NCI-H1436 treated with DMSO at 0.1 percent for 48 hours (cell line): ENCODE measurements around the gene RAB40C.

Experiments used
- DNase-seq: peaks from one replicate; lab custom pipeline; 2025; lab: John Stamatoyannopoulos, UW

The RAB40C gene

DNA sequence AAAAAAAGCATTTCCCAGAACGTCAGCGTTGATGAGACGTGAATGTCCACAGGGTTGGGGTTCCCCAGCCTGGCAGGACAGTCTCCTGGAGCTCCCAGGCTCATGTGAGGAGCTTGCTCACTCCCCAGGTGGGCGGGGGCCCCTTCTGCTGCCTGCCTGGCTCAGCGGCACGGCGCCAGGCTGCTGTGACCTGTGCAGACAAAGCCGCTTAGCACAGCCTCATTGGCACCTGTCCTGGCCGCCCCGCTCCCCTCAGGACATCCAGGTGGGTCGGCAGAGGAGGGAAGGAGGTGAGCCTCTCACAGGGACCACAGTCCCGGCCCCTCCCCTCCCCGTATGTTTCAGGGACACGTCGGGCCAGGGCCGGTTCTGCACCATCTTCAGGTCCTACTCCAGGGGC, 28.0 kb downstream of the RAB40C start:
- no peak for DNase-seq

DNA sequence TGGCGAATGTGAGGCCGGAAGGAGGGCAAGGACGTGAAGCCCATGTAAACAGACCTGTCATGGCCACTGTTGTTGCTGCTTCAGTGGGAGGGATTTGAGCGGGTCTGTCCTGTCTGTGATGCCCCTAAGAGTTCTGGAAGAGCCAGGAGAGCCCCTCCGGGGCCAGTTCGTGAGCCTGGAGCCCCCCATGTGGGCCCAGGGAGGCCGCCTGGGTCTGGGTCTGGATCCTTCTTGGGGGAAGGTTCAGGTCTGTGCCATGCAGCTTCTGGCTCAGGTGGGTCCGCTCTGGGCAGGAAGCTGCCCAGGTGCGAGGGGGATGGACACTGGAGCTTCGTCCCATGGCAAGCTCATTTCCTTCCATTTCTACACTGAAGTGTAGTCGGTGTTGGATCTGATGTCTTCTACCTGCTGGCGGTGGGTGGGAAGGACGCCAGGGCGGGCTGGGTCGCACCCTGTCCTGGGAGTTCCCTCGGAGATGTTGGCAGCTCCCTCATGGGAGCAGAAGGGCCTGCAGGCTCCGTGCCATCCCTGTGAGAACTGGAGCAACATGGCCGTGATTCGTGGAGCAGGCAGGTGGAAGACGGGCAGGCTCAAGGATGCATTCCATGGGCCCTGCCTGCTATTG, 29.7 kb downstream of the RAB40C start:
- no peak for DNase-seq

DNA sequence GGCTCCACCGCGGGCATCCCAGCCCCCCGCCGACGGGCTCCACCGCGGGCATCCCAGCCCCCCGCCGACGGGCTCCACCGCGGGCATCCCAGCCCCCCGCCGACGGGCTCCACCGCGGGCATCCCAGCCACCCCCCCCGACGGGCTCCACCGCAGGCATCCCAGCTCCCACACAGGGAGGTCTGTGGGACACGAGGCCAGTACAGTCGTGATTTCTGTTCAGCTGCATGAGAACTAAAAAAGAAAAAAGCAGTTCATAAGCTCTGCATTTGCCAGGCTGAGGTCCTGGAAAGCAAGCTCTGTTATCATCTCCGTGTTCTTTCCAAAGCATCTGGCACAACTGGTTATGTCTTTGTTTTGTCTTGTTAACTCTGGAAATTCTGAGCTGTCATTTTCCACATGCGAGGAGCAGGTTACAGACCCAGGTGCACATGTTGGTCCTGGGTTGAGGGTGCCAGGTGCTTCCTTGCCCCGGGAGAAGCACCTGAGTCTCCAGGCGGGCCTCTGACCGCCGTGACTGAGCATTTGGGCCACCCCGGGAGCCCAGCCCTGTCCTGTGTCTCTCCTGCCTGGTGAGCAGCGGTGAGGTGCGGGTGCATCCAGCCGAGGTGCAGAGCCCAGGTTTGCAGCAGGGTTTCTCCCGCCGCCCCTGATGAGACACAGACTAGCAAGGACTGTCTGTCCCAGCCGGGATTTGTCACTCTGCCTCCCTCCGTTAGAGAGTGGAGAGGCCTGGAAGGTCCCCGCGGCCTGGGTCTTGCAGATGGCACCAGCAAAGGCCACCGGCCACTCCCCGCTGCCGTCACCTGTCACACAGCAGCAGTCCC, 31.0 kb downstream of the RAB40C start:
- DNase-seq, result no peak

DNA sequence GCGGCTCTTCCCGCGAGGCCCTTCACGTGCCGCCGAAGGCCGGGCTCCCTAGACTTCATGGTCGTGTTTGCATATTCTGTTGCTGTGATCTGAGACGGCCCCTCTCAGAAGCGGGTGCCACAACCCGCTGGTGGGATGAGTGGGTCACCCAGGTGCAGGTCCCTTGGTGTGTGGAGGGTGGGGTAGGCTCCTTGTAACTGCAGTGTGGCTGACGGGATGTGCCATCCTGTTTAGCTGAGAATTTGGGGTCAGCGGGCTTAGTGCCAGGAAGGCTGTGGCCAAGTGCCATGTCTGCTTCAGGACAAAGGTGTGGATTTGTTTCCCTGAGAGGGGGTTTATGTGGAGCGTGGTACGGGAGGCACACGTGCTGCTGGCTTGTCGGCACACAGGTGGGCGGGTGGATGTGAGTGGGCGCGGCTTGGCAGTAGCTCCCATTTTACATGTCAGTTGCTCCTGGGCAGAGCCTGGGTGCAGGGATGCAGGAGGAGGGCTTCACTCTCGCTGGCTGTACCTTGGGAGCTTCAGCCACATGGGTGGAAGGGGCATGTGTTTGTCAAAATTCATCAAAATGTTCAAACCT, 31.8 kb downstream of the RAB40C start:
- no peak for DNase-seq

DNA sequence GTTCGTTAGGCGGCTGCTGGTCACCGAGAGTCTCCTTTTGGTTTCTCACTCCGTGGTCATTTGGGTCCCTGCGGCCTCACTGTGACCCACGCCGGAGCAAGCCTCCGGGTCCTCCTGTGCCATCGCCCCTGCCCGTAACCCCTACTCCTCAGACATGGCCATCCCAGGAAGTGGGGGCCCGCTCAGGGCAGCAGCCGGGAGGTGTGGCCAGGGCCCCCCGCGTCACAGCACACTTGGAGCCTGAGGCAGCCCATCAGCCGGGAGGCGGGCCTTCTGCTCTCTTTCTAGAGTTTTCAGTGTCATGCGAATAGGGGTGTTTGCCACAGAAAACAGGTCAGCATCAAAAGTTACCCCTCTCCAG, 33.0 kb downstream of the RAB40C start:
- DNase-seq, result no peak

DNA sequence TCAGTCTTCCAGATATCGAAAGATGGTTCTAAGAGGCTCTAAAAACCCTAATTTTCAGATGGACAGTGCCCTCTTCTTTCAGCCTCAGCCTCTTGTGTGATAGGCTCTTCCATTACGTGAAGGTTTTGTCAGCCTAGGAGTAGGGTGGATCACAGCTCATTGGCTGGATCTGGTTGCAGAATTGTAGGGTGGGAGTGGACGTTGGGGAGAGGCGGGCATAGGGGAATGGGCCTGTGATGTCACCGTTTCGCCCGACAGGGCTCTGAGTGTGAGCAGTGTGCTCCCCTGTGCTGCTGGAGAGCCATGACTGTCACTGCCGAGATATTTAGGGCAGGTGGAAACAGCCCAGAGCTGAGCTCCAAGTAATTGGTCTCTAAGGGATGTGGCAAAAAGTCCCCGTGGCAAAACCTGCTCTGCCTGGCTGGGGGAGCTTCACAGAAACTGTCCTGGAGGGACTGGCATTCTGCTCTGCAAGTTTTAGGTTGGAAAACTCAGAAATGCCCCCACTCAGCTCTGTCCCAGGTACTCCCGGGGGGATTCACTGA, 34.7 kb downstream of the RAB40C start:
- DNase-seq, result no peak

DNA sequence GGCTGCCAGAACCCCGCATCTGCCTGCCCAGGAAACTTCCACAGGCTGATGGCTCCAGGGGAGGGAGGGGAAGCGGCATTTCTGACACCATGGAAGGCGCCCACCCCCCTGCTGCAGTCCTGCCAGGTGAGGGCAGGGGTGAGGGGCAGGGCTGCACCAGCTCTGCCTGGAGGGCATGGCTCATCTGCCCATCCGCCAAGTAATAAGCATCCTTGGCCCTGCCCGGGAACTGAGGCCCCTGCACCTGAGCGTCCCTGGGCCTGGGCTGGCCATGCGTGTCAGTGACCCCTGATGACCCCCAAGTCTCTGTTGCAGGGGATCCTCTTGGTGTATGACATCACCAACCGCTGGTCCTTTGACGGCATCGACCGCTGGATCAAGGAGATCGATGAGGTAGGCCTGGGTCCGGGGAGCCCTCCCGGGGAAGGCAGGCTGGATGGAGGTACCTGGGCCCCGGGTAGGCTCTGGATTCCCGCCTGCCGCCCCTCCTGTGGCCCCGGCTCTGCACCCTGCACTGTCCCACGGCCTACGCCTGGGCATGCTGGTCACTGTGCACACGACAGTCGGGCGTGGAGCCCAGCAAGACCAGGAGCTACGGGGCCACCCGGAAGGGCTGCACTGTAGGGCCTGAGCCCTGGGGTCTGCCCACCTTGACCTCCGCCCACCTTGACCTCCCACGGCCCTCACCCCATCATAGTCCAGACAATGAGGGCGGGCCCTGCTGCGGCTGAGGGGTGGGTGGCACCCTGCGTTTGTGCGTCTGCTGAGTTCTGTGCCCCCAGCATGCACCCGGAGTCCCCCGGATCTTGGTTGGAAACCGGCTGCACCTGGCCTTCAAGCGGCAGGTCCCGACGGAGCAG, 35.5 kb downstream of the RAB40C start:
- no peak for DNase-seq

DNA sequence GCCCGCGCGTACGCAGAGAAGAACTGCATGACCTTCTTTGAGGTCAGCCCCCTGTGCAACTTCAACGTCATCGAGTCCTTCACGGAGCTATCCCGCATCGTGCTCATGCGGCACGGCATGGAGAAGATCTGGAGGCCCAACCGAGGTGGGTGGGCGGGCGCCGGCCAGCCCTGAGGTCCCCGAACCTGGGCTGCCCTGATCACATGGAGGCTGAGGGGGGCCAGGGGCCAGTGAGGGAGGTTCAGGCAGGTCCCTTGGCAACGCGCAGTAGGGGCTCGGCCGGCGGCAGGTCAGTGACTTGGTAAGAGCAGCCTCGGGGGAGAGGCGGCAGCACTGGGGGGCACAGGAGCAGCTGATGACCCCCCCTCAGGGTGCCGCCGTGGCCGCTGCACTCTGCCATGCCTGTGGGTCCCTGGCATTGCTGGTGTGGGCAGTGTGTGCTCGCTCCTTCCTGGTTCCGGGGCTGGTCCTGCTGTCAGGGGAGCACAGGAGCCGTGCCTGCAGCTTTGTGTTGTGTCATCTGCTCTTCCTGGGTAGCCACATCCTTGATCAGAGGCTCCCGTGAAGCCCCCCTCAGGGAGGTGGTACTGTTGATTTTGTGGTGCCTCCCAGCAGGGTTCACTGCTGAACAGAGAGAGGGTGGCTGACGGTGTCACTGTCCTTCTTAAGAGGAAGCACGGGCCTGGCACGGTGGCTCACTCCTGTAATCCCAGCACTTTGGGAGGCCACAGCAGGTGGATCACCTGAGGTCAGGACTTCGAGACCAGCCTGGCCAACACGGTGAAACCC, 36.3 kb downstream of the RAB40C start:
- DNase-seq, result no peak

DNA sequence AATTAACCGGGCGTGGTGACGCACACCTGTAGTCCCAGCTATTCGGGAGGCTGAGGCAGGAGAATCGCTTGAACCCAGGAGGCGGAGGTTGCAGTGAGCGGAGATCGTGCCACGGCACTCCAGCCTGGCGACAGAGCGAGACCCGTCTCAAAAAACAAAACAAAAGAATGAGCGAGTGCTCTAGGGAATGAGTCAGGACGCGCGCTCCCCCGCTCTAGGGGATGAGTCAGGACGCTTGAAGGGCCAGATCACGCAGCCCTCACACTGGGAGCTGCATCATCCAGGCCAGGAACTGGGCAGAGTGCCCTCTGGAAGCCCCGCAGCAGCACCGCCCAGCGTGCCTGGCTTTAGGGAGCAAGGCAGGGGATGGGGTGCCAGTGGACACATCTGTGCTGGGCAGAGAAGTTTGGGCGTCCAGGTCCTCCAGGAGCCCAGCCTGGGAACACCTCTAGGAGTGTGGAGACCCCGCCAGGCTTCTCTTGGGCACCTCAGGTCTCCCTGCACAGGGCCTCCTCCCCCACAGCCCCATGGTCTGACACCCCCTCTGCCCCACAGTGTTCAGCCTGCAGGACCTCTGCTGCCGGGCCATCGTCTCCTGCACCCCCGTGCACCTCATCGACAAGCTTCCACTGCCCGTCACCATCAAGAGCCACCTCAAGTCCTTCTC, 37.1 kb downstream of the RAB40C start:
- DNase-seq, result no peak

DNA sequence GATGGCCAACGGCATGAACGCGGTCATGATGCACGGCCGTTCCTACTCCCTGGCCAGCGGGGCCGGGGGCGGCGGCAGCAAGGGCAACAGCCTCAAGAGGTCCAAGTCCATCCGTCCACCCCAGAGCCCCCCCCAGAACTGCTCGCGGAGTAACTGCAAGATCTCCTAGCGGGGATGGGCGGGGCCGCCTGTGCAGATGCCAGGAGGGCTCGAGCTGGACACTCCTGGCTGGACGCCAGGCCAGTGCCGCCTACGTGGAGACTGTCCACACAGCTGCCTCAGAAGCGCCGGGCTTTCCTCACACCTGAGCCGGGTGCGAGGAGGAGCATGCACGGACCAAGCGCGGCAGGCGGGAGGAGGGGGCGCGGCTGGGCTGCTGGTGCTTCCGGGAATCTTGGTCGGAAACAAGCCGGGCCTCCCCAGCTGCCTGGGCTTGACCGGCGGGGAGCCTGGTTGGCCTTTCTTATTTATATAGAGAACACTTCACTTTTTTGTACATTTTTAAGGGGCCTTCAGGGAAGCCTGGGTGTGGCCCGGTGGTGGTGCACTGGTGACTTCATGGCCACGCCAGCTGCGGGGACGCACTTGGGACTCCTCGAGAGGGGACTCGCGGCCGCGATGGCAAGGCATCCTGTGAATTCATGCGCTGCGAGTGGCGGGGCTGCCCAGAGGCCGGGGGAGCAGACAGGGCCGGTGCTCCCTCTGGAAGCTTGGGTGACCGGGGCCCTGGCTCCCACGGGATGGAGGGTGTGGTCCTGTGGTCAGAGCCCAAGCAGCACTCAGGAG, 37.8 kb downstream of the RAB40C start:
- no peak for DNase-seq

DNA sequence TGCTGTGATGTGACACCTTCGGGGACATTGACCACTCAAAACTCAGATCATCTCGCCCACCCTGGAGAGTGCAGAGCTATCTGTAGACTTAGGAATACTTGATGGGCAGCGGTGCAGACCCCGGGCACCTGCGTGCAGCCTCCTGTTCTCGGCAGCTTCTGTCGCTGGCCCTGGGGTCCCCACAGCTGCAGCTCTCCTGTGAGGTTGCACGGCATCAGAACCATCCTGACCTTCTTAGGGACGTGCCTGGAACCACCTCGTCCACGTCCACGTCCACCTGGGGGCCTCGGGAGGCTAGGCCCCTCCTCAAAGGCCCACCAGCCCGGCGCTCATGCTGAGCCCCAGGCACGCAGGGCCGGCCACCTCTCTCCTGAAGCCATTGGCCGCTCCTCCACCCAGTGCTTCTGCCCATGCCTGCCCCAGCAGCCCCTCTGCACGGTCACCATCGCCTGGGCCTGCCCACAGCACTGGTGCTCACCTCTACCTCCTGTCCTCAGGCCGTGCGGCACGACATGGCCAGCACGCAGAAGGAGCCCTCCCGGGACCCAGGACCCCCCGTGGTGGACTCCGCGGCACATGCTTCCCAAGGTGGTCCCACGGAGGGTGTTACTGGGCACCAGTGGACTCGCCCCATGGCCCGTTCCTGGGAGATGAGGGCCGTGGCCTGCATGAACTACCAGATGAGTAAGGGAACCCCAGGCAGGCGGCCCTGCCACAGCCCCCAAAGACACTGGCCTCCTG, 38.6 kb downstream of the RAB40C start:
- DNase-seq, result no peak

DNA sequence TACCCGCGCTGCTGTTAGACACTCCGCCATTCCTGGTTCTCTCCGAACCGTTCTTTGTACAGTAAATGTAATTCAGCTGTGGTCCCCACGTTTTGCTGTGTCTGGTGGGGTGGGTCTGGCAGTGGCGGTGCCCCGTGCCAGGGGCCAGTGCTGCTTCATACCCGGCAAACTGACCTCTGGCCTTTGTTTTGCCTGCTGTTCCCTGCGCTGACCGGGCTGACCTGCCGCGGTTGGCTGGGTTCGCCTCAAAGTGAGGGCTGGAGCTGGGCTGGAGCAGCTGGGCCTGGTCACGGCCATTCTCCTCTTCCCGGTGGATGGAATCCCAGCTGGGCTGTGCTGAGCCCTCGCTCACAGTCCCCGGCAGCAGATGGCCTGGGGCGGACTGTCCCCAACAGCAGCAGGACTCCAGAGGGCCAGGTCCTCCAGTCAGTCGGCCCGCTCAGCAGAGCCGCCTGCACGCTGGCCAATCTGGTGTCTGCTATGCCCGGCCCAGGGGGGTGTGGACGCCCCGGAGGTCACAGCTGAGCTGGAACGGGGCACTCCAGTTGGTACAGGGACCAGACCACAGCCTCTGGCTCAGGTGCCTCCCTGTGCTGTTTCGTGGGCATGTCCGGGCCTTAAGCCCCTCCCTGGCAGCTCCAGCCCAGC, 39.4 kb downstream of the RAB40C start:
- DNase-seq, result no peak

DNA sequence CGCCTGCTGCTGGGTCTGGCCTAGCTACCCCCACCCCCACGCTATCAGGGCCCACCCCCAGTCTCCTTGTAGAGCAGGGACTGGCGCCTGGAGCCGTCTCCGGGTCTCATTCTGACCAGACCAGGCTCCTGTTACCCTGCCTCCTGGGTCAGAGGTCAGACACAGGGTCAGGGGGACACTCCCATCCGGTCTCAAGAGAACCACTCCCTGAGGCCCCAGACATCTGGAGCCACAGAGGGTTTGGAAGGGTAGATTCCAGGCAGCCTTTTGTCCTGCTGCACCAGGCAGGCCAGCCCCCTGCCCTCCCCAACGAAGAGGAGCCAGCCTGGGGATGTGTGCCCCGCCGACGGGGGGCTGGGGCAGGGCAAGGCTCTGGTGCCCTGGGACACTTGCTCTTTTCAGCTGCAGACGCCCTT, 40.0 kb downstream of the RAB40C start:
- no peak for DNase-seq

DNA sequence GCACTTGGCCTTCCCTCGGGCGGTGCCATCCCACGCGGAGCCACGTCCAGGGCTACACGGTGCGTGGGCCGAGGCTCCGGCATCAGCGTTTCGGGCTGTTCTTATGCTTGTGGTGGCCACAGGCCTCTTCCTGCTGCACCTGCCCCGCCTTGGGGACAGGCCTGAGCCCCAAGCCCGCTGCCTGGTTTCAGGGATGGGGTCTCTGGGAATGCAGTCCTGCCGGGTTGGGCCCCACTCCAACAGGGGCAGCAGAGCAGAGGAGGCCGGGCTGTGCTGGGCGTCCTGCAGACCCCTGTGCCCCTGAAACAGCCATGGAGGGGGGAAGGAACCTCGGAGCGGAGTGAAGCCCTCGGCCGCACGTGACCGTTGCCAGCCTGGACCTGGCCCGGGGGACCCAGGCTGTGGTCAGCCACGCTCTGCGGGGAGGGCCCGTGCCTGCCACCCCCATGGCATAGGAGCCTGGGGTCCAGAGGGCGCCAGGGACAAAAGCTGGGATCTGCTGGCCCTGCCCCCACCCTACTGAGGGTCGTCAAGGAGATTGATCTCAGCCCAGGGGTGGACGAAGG, 40.5 kb downstream of the RAB40C start:
- no peak for DNase-seq

DNA sequence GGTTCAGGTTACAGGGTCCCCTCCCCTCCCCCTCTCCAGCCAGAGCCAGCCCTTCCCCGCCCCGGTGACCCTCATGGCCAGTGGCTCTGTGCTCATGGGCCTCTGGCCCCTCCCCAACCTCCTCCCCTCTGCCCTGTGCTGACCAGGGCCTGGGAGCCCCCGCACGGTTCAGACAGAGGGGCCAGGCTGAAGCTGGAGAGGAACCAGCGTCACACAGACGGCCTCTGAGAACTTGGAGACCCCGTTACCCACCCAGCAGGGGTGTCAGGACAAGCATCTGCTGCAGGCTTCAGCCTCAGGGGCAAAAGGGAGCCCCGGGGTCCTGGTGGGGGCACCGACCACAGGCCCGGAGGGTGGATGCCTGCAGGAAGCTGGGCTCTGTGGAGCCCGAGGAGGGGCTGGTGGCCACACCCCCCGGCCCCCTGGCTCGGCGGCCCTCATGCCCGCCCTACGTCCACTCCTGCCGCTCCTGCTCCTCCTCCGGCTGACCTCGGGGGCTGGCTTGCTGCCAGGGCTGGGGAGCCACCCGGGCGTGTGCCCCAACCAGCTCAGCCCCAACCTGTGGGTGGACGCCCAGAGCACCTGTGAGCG, 41.0 kb downstream of the RAB40C start, which contains the start of gene WFIKKN1:
Gene WFIKKN1 (plus strand): TSS at position 171 of the 591 bp plus-strand sequence. CDS start 269 bp downstream, at position 440.
- DNase-seq, result no peak

DNA sequence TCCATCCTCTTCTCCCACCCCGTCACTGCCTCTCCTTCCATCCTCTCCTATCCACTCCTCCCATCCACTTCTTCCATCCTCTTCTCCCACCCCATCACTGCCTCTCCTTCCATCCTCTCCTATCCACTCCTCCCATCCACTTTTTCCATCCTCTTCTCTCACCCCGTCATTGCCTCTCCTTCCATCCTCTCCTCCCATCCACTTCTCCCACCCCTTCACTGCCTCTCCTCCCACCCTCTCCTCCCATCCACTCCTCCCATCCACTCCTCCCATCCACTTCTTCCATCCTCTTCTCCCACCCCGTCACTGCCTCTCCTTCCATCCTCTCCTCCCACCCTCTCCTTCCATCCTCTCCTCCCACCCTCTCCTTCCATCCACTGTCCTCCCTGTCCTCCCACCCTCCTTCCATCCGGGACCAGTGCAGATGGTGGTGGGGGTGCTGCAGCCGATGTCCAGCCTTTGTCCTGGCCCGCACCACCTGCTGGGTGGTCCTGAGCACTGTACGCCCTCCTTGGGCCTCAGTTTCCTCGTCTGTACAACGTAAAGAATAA, 42.0 kb downstream of the RAB40C start:
- DNase-seq, result no peak

DNA sequence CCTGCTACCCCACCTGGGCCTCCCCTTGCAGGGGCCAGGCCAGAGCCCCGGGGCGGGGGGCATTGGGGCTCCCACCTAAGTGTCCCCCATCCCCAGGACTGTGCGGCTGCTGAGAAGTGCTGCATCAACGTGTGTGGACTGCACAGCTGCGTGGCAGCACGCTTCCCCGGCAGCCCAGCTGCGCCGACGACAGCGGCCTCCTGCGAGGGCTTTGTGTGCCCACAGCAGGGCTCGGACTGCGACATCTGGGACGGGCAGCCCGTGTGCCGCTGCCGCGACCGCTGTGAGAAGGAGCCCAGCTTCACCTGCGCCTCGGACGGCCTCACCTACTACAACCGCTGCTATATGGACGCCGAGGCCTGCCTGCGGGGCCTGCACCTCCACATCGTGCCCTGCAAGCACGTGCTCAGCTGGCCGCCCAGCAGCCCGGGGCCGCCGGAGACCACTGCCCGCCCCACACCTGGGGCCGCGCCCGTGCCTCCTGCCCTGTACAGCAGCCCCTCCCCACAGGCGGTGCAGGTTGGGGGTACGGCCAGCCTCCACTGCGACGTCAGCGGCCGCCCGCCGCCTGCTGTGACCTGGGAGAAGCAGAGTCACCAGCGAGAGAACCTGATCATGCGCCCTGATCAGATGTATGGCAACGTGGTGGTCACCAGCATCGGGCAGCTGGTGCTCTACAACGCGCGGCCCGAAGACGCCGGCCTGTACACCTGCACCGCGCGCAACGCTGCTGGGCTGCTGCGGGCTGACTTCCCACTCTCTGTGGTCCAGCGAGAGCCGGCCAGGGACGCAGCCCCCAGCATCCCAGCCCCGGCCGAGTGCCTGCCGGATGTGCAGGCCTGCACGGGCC, 42.8 kb downstream of the RAB40C start:
- no peak for DNase-seq
